WTC11 (cell line): ENCODE measurements around the gene TGIF1. TPM values are rescaled to one million over a fixed set of nuclear protein-coding genes. Genes with fewer than 3 reads are reported as not detected.
A peak's percentile ranks its signal among the peaks of the same experiment; 100 is the strongest.

Experiments used
- ATAC-seq: fragments of 200-7000 bp; cut with Tn5 transposase; 2 replicates; pipeline ENCODE4 v1.10.0; 2021; ENCODE audit warnings: mild to moderate bottlenecking, moderate library complexity
- CTCF ChIA-PET: fragments of 300-600 bp; sonication (Branson Sonifier 250); formaldehyde crosslinking; loops from one replicate; lab custom pipeline; 2021; ENCODE audit warnings: antibody characterized with exemption; lab: Charles Lee
- POLR2A ChIA-PET: fragments of 350-600 bp; sonication (Branson Sonifier 250); formaldehyde crosslinking; loops from one replicate; lab custom pipeline; 2021; ENCODE audit warnings: antibody characterized with exemption; lab: Charles Lee
- DNase-seq: peaks from one replicate; pipeline ENCODE4 v3.0.0; 2021; ENCODE audit warnings: low spot score
- H3K27ac Mint-ChIP-seq: 2 replicates; pipeline ENCODE4 v1.8.0; 2021; ENCODE audit warnings: mixed read lengths
- H3K27me3 Mint-ChIP-seq: 2 replicates; pipeline ENCODE4 v1.8.0; 2021; ENCODE audit warnings: low read depth, mild to moderate bottlenecking, moderate library complexity, mixed read lengths
- H3K36me3 Mint-ChIP-seq: 2 replicates; pipeline ENCODE4 v1.8.0; 2021; ENCODE audit warnings: mixed read lengths
- H3K4me1 Mint-ChIP-seq: 2 replicates; pipeline ENCODE4 v1.8.0; 2022; ENCODE audit warnings: mixed read lengths
- H3K4me3 Mint-ChIP-seq: 2 replicates; pipeline ENCODE4 v1.8.0; 2021; ENCODE audit warnings: mild to moderate bottlenecking, moderate library complexity, mixed read lengths
- H3K9me3 Mint-ChIP-seq: 2 replicates; pipeline ENCODE4 v1.8.0; 2021; ENCODE audit warnings: mixed read lengths
- ATF2 ChIP-seq: sonication (generic); formaldehyde crosslinking; IDR thresholded peaks from 2 replicates; pipeline ENCODE4 v1.8.1; 2022; ENCODE audit warnings: low read depth, missing genetic modification reagents, borderline replicate concordance
- CREM ChIP-seq: sonication (generic); formaldehyde crosslinking; IDR thresholded peaks from 2 replicates; pipeline ENCODE4 v1.8.1; 2022; ENCODE audit warnings: mild to moderate bottlenecking, missing genetic modification reagents, moderate library complexity
- EMX1 ChIP-seq: fragments of 250-450 bp; sonication (Bioruptor Pico); IDR thresholded peaks from 2 replicates; pipeline ENCODE4 v1.8.0; 2021; ENCODE audit warnings: mild to moderate bottlenecking
- ERG ChIP-seq: fragments of 250-450 bp; sonication (Bioruptor Pico); IDR thresholded peaks from 2 replicates; pipeline ENCODE4 v1.8.0; 2021; ENCODE audit warnings: mild to moderate bottlenecking
- GTF2I ChIP-seq: fragments of 250-450 bp; sonication (Bioruptor Pico); conservative IDR thresholded peaks from 2 replicates; pipeline ENCODE4 v1.4.0; 2021; ENCODE audit warnings: mild to moderate bottlenecking
- HMGA2 ChIP-seq: fragments of 250-450 bp; sonication (Bioruptor Pico); IDR thresholded peaks from 2 replicates; pipeline ENCODE4 v1.4.0; 2021; ENCODE audit warnings: mild to moderate bottlenecking, moderate library complexity
- HMGXB4 ChIP-seq: sonication (generic); formaldehyde crosslinking; IDR thresholded peaks from 2 replicates; pipeline ENCODE4 v1.8.1; 2023; ENCODE audit warnings: mild to moderate bottlenecking, moderate library complexity, missing genetic modification reagents
- JAZF1 ChIP-seq: fragments of 250-450 bp; sonication (Bioruptor Pico); IDR thresholded peaks from 2 replicates; pipeline ENCODE4 v1.9.0; 2021; ENCODE audit warnings: moderate library complexity, mild to moderate bottlenecking, inconsistent platforms
- MLX ChIP-seq: sonication (generic); formaldehyde crosslinking; IDR thresholded peaks from 2 replicates; pipeline ENCODE4 v1.8.1; 2023; ENCODE audit warnings: mild to moderate bottlenecking, missing genetic modification reagents, moderate library complexity
- MXD4 ChIP-seq: fragments of 250-450 bp; sonication (Bioruptor Pico); IDR thresholded peaks from 2 replicates; pipeline ENCODE4 v1.8.0; 2021; ENCODE audit warnings: mild to moderate bottlenecking, moderate library complexity, borderline replicate concordance
- TCF7 ChIP-seq: sonication (generic); formaldehyde crosslinking; IDR thresholded peaks from 2 replicates; pipeline ENCODE4 v1.8.0; 2022; ENCODE audit warnings: mild to moderate bottlenecking, low read depth, missing genetic modification reagents, moderate library complexity
- USF1 ChIP-seq: sonication (generic); formaldehyde crosslinking; IDR thresholded peaks from 2 replicates; pipeline ENCODE4 v1.8.0; 2022; ENCODE audit warnings: mild to moderate bottlenecking, missing genetic modification reagents
- ZBTB21 ChIP-seq: sonication (generic); formaldehyde crosslinking; IDR thresholded peaks from 2 replicates; pipeline ENCODE4 v1.8.1; 2023; ENCODE audit warnings: mild to moderate bottlenecking, missing genetic modification reagents, borderline replicate concordance
- ZBTB43 ChIP-seq: sonication (generic); formaldehyde crosslinking; IDR thresholded peaks from 2 replicates; pipeline ENCODE4 v1.8.1; 2023; ENCODE audit warnings: mild to moderate bottlenecking, missing genetic modification reagents
- ZNF121 ChIP-seq: sonication (generic); formaldehyde crosslinking; IDR thresholded peaks from 2 replicates; pipeline ENCODE4 v1.8.0; 2023; ENCODE audit warnings: missing genetic modification reagents
- ZNF317 ChIP-seq: sonication (generic); formaldehyde crosslinking; IDR thresholded peaks from 2 replicates; pipeline ENCODE4 v1.8.1; 2023; ENCODE audit warnings: low read depth, mild to moderate bottlenecking, moderate library complexity, missing genetic modification reagents, borderline replicate concordance
- ZNF423 ChIP-seq: fragments of 250-450 bp; sonication (Bioruptor Pico); IDR thresholded peaks from 2 replicates; pipeline ENCODE4 v2.1.2; 2022; ENCODE audit warnings: mild to moderate bottlenecking, moderate library complexity
- ZNF425 ChIP-seq: fragments of 250-450 bp; sonication (Bioruptor Pico); conservative IDR thresholded peaks from 2 replicates; pipeline ENCODE4 v1.9.0; 2021; ENCODE audit warnings: mild to moderate bottlenecking
- ZNF532 ChIP-seq: fragments of 250-450 bp; sonication (Bioruptor Pico); IDR thresholded peaks from 2 replicates; pipeline ENCODE4 v1.9.0; 2021; ENCODE audit warnings: mild to moderate bottlenecking, borderline replicate concordance
- ZNF671 ChIP-seq: fragments of 250-450 bp; sonication (Bioruptor Pico); IDR thresholded peaks from 2 replicates; pipeline ENCODE4 v1.8.0; 2021; ENCODE audit warnings: mild to moderate bottlenecking
- total RNA-seq: library from RNA; stranded (reverse); gene quantifications from 3 replicates; pipeline ENCODE4 v1.2.3, GENCODE V29; 2021

TGIF1 gene
- total RNA-seq, 1 experiment from 2014 or later = 206 TPM

- TF ChIP-seq HMGXB4 (CRISPR knock-in tag) (no peak), HMGA2 (CRISPR knock-in tag) (no peak), GTF2I (CRISPR knock-in tag) (no peak), MXD4 (no peak), TCF7 (no peak), ZNF121 (CRISPR knock-in tag) (no peak), JAZF1 (no peak), ZNF317 (CRISPR knock-in tag) (no peak), ZNF423 (CRISPR knock-in tag) (no peak)
These were observed 24.5 kb upstream of the TGIF1 start (continued) for GRCh38 chr18:3425446-3425845.

GRCh38 chr18:3426074-3426473 is 23.9 kb upstream of the TGIF1 start:
- Mint-ChIP-seq H3K27me3 (no peaks in the 10 kb centered on the region; the same call in 1 of the 2 replicates), H3K9me3 (0 out of 2 replicates have a peak, but pooled peaks cover 3% of the 10 kb centered on the region), H3K36me3 (peaks cover 3% of the 10 kb centered on the region; the same call in 1 of the 2 replicates), H3K4me1 (peaks cover 7% of the 10 kb centered on the region; the same call in 1 of the 2 replicates), H3K4me3 (no peak overlapping the region), H3K27ac (no peak overlapping the region)
- ChIA-PET POLR2A (no interaction called here), CTCF (no interaction called here)
- ATAC-seq (no peak), DNase-seq (no peak)
- TF ChIP-seq ZNF121 (CRISPR knock-in tag) (peak; percentile 55; the same call in 1 of the 2 replicates), CREM (CRISPR knock-in tag) (no peak)

GRCh38 chr18:3427944-3428343 is 22.0 kb upstream of the TGIF1 start:
- ChIA-PET CTCF (interaction anchor here (1.1 kb wide), 1 partner anchor 343 kb away, joined by 3 read pairs; no protein-coding TSS in a partner anchor), POLR2A (no interaction called here)
- Mint-ChIP-seq H3K36me3 (peaks cover 3% of the 10 kb centered on the region; the same call in 1 of the 2 replicates), H3K4me1 (peaks cover 7% of the 10 kb centered on the region; the same call in 1 of the 2 replicates), H3K4me3 (no peak overlapping the region), H3K9me3 (0 out of 2 replicates have a peak, but pooled peaks cover 3% of the 10 kb centered on the region), H3K27ac (no peak overlapping the region), H3K27me3 (no peaks in the 10 kb centered on the region; the same call in 1 of the 2 replicates)
- DNase-seq (no peak), ATAC-seq (no peak)
- TF ChIP-seq ZNF671 (no peak), ZBTB43 (CRISPR knock-in tag) (no peak), ZBTB21 (CRISPR knock-in tag) (no peak), USF1 (CRISPR knock-in tag) (no peak), ZNF532 (CRISPR knock-in tag) (no peak), ZNF425 (no peak), CREM (CRISPR knock-in tag) (no peak), ERG (CRISPR knock-in tag) (no peak), ATF2 (CRISPR knock-in tag) (no peak), MLX (no peak), EMX1 (CRISPR knock-in tag) (no peak)
